ENCODE results near the gene GALNT1. TPM values are rescaled to one million over a fixed set of nuclear protein-coding genes. Genes with fewer than 3 reads are reported as not detected.

Gene GALNT1
- total and polyA plus RNA-seq, 3 experiments from 2014 or later = 43.9 to 54.8 (median 46.1) TPM

- Mint-ChIP-seq H3K27ac (peak overlapping the region in 1 of 8 donors; percentile 87), H3K4me1 (peaks cover 55 to 67% (median 67%) of the 10 kb centered on the region in 3 donors), H3K9me3 (no peaks in the 10 kb centered on the region), H3K27me3 (no peaks in the 10 kb centered on the region), H3K4me3 (peak overlapping the region in 1 of 7 donors; percentile 80), H3K36me3 (no peaks in the 10 kb centered on the region)
- POLR2A ChIA-PET = no interaction called here
- Histone ChIP-seq H3K27ac (ENCODE audit: low read depth, low read length) (no peak overlapping the region), H3K36me3 (ENCODE audit: insufficient read depth, low read length) (no peaks in the 10 kb centered on the region), H3K4me3 (ENCODE audit: low read length) (no peak overlapping the region), H3K4me1 (ENCODE audit: insufficient read depth, low read length) (peaks cover 13% of the 10 kb centered on the region), H3K9me3 (ENCODE audit: low read length) (peaks cover 4% of the 10 kb centered on the region), H3K27me3 (ENCODE audit: insufficient read depth, low read length, poor library complexity, severe bottlenecking) (no peaks in the 10 kb centered on the region)
- no peak for DNase-seq
- CTCF ChIA-PET = no interaction called here
Measured at GRCh38 chr18:35585608-35586007, 4.1 kb downstream of the GALNT1 start.

GRCh38 chr18:35588122-35588521 is 6.6 kb downstream of the GALNT1 start:
- no peak overlapping the region for H3K27ac ChIP-seq (ENCODE audit: low read depth, low read length)
- H3K27me3 Mint-ChIP-seq = no peaks in the 10 kb centered on the region
- no peaks in the 10 kb centered on the region for H3K9me3 Mint-ChIP-seq
- H3K4me1 ChIP-seq (ENCODE audit: insufficient read depth, low read length) = peaks cover 3% of the 10 kb centered on the region
- H3K36me3 Mint-ChIP-seq = no peaks in the 10 kb centered on the region
- H3K4me3 ChIP-seq (ENCODE audit: low read length) = no peak overlapping the region
- H3K36me3 ChIP-seq (ENCODE audit: insufficient read depth, low read length) = no peaks in the 10 kb centered on the region
- CTCF ChIA-PET = no interaction called here
- peaks cover 4% of the 10 kb centered on the region for H3K9me3 ChIP-seq (ENCODE audit: low read length)
- peaks cover 47 to 57% (median 56%) of the 10 kb centered on the region in 3 donors for H3K4me1 Mint-ChIP-seq
- POLR2A ChIA-PET = no interaction called here
- H3K27me3 ChIP-seq (ENCODE audit: insufficient read depth, low read length, poor library complexity, severe bottlenecking) = no peaks in the 10 kb centered on the region
- H3K27ac Mint-ChIP-seq = no peak overlapping the region
- no peak overlapping the region for H3K4me3 Mint-ChIP-seq
- DNase-seq = no peak

- Histone ChIP-seq H3K9me3 (ENCODE audit: low read length) (peaks cover 4% of the 10 kb centered on the region), H3K27me3 (ENCODE audit: insufficient read depth, low read length, poor library complexity, severe bottlenecking) (no peaks in the 10 kb centered on the region), H3K36me3 (ENCODE audit: insufficient read depth, low read length) (no peaks in the 10 kb centered on the region), H3K27ac (ENCODE audit: low read depth, low read length) (no peak overlapping the region), H3K4me1 (ENCODE audit: insufficient read depth, low read length) (no peaks in the 10 kb centered on the region), H3K4me3 (ENCODE audit: low read length) (no peak overlapping the region)
- H3K27me3 Mint-ChIP-seq = no peaks in the 10 kb centered on the region
- CTCF ChIA-PET = interaction anchor here (0.8 kb wide), 1 partner anchor 358 kb away, joined by 3 read pairs; no protein-coding TSS in a partner anchor
- peak in 4 of 5 donors; percentile 7 to 65 (median 20) for DNase-seq
- no peaks in the 10 kb centered on the region for H3K36me3 Mint-ChIP-seq
- no peaks in the 10 kb centered on the region for H3K9me3 Mint-ChIP-seq
- POLR2A ChIA-PET = no interaction called here
- peak overlapping the region in 1 of 8 donors; percentile 19 for H3K27ac Mint-ChIP-seq
- peaks cover 43 to 50% (median 49%) of the 10 kb centered on the region in 3 donors for H3K4me1 Mint-ChIP-seq
- no peak overlapping the region for H3K4me3 Mint-ChIP-seq
Measured at GRCh38 chr18:35588995-35589394, 7.5 kb downstream of the GALNT1 start.

GRCh38 chr18:35589546-35589945 is 8.0 kb downstream of the GALNT1 start:
- H3K27ac Mint-ChIP-seq = peak overlapping the region in 1 of 8 donors; percentile 34
- DNase-seq = no peak
- H3K4me1 Mint-ChIP-seq = peaks cover 44 to 51% (median 49%) of the 10 kb centered on the region in 3 donors
- no peaks in the 10 kb centered on the region for H3K9me3 Mint-ChIP-seq
- POLR2A ChIA-PET = no interaction called here
- H3K27me3 ChIP-seq (ENCODE audit: insufficient read depth, low read length, poor library complexity, severe bottlenecking) = no peaks in the 10 kb centered on the region
- no peak overlapping the region for H3K4me3 ChIP-seq (ENCODE audit: low read length)
- no peaks in the 10 kb centered on the region for H3K36me3 Mint-ChIP-seq
- CTCF ChIA-PET = interaction anchor here (0.8 kb wide), 1 partner anchor 357 kb away, joined by 3 read pairs; no protein-coding TSS in a partner anchor
- no peaks in the 10 kb centered on the region for H3K4me1 ChIP-seq (ENCODE audit: insufficient read depth, low read length)
- no peak overlapping the region for H3K4me3 Mint-ChIP-seq
- peaks cover 4% of the 10 kb centered on the region for H3K9me3 ChIP-seq (ENCODE audit: low read length)
- H3K27me3 Mint-ChIP-seq = no peaks in the 10 kb centered on the region
- H3K36me3 ChIP-seq (ENCODE audit: insufficient read depth, low read length) = no peaks in the 10 kb centered on the region
- H3K27ac ChIP-seq (ENCODE audit: low read depth, low read length) = no peak overlapping the region

GRCh38 chr18:35590935-35591334 is 9.4 kb downstream of the GALNT1 start:
- Mint-ChIP-seq H3K4me3 (no peak overlapping the region), H3K27ac (peak overlapping the region in 1 of 8 donors; percentile 22), H3K27me3 (no peaks in the 10 kb centered on the region), H3K9me3 (no peaks in the 10 kb centered on the region), H3K4me1 (peaks cover 42 to 54% (median 51%) of the 10 kb centered on the region in 3 donors), H3K36me3 (no peaks in the 10 kb centered on the region)
- Histone ChIP-seq H3K36me3 (ENCODE audit: insufficient read depth, low read length) (no peaks in the 10 kb centered on the region), H3K27me3 (ENCODE audit: insufficient read depth, low read length, poor library complexity, severe bottlenecking) (no peaks in the 10 kb centered on the region), H3K4me3 (ENCODE audit: low read length) (no peak overlapping the region), H3K9me3 (ENCODE audit: low read length) (no peaks in the 10 kb centered on the region), H3K4me1 (ENCODE audit: insufficient read depth, low read length) (no peaks in the 10 kb centered on the region), H3K27ac (ENCODE audit: low read depth, low read length) (no peak overlapping the region)
- ChIA-PET CTCF (interaction anchor here (1.0 kb wide), 1 partner anchor 360 kb away, joined by 3 read pairs; no protein-coding TSS in a partner anchor), POLR2A (no interaction called here)
- DNase-seq = no peak

GRCh38 chr18:35592298-35592697 is 10.8 kb downstream of the GALNT1 start:
- Histone ChIP-seq H3K4me3 (ENCODE audit: low read length) (no peak overlapping the region), H3K4me1 (ENCODE audit: insufficient read depth, low read length) (no peaks in the 10 kb centered on the region), H3K9me3 (ENCODE audit: low read length) (no peaks in the 10 kb centered on the region), H3K27me3 (ENCODE audit: insufficient read depth, low read length, poor library complexity, severe bottlenecking) (no peaks in the 10 kb centered on the region), H3K27ac (ENCODE audit: low read depth, low read length) (no peak overlapping the region), H3K36me3 (ENCODE audit: insufficient read depth, low read length) (no peaks in the 10 kb centered on the region)
- Mint-ChIP-seq H3K9me3 (no peaks in the 10 kb centered on the region), H3K36me3 (no peaks in the 10 kb centered on the region), H3K27me3 (no peaks in the 10 kb centered on the region), H3K4me1 (peaks cover 42 to 57% (median 52%) of the 10 kb centered on the region in 3 donors), H3K27ac (no peak overlapping the region), H3K4me3 (no peak overlapping the region)
- DNase-seq = no peak
- ChIA-PET POLR2A (no interaction called here), CTCF (no interaction called here)

- Histone ChIP-seq H3K4me3 (ENCODE audit: low read length) (no peak overlapping the region), H3K36me3 (ENCODE audit: insufficient read depth, low read length) (no peaks in the 10 kb centered on the region), H3K9me3 (ENCODE audit: low read length) (no peaks in the 10 kb centered on the region), H3K4me1 (ENCODE audit: insufficient read depth, low read length) (no peaks in the 10 kb centered on the region), H3K27ac (ENCODE audit: low read depth, low read length) (no peak overlapping the region), H3K27me3 (ENCODE audit: insufficient read depth, low read length, poor library complexity, severe bottlenecking) (no peaks in the 10 kb centered on the region)
- DNase-seq = no peak
- H3K27ac Mint-ChIP-seq = peak overlapping the region in 3 of 8 donors; percentile 16 to 53 (median 26)
- no peaks in the 10 kb centered on the region for H3K27me3 Mint-ChIP-seq
- POLR2A ChIA-PET = no interaction called here
- H3K9me3 Mint-ChIP-seq = no peaks in the 10 kb centered on the region
- peaks cover 2 to 6% (median 6%) of the 10 kb centered on the region in 3 donors for H3K36me3 Mint-ChIP-seq
- CTCF ChIA-PET = no interaction called here
- H3K4me3 Mint-ChIP-seq = no peak overlapping the region
- peaks cover 37 to 41% (median 40%) of the 10 kb centered on the region in 3 donors for H3K4me1 Mint-ChIP-seq
Measured at GRCh38 chr18:35593859-35594258, 12.3 kb downstream of the GALNT1 start.

GRCh38 chr18:35597758-35598157 is 16.2 kb downstream of the GALNT1 start:
- Histone ChIP-seq H3K36me3 (ENCODE audit: insufficient read depth, low read length) (no peaks in the 10 kb centered on the region), H3K9me3 (ENCODE audit: low read length) (peaks cover 12% of the 10 kb centered on the region), H3K27me3 (ENCODE audit: insufficient read depth, low read length, poor library complexity, severe bottlenecking) (no peaks in the 10 kb centered on the region), H3K4me1 (ENCODE audit: insufficient read depth, low read length) (no peaks in the 10 kb centered on the region), H3K27ac (ENCODE audit: low read depth, low read length) (no peak overlapping the region), H3K4me3 (ENCODE audit: low read length) (no peak overlapping the region)
- DNase-seq = no peak
- peaks cover 6 to 26% (median 24%) of the 10 kb centered on the region in 5 donors for H3K9me3 Mint-ChIP-seq
- CTCF ChIA-PET = no interaction called here
- H3K36me3 Mint-ChIP-seq = peaks cover 11 to 42% (median 21%) of the 10 kb centered on the region in 3 donors
- no peak overlapping the region for H3K4me3 Mint-ChIP-seq
- no peak overlapping the region for H3K27ac Mint-ChIP-seq
- H3K4me1 Mint-ChIP-seq = peaks cover 35 to 47% (median 39%) of the 10 kb centered on the region in 3 donors
- POLR2A ChIA-PET = no interaction called here
- H3K27me3 Mint-ChIP-seq = no peaks in the 10 kb centered on the region
